Upper lobe of left lung (tissue), 4 donors: Measurements from ENCODE around the gene RORB.

Experiments
- POLR2A ChIP-seq, 4 donors: fragments of 450-650 bp; IDR thresholded peaks; one replicate each; pipeline ENCODE4 v1.5.1; 2016 to 2017; ENCODE audit warnings: antibody characterized with exemption in 4 of 4, mild to moderate bottlenecking in 2 of 4
- POLR2AphosphoS5 ChIP-seq, 2 donors: sonication (generic); formaldehyde crosslinking; IDR thresholded peaks; one replicate each; pipeline ENCODE4 v1.5.1; 2017; ENCODE audit warnings: antibody characterized with exemption in 2 of 2
- TF ChIP-seq, protein P1 (sequence below), 6 experiments: fragments of 450-650 bp in 4 of 6; fragments of 200-600 bp in 2 of 6; sonication (generic) in 2 of 6; IDR thresholded peaks; one replicate each; pipeline ENCODE4 v1.5.1; 2016 to 2019; ENCODE audit warnings: antibody characterized with exemption in 6 of 6

DNA sequence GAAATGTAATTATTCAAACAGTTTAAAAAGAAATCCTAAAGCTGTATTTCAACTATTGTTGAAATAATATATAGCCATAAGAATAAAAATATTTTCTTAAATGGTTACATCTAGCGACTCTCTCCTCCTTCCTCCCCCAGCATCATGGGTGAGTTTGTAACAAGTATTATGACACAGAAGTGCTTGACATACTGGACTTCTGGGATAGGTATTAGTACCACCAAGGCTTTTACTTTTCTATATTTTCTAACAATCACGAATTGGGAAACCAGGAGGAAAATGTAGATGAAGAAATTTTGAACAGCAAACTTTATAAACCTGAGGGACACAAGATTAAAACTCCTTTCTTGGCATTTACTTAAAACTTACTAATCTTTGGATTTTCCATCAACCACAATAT lies 4.4 kb downstream of the RORB start:
- TF ChIP-seq, protein P1, sequence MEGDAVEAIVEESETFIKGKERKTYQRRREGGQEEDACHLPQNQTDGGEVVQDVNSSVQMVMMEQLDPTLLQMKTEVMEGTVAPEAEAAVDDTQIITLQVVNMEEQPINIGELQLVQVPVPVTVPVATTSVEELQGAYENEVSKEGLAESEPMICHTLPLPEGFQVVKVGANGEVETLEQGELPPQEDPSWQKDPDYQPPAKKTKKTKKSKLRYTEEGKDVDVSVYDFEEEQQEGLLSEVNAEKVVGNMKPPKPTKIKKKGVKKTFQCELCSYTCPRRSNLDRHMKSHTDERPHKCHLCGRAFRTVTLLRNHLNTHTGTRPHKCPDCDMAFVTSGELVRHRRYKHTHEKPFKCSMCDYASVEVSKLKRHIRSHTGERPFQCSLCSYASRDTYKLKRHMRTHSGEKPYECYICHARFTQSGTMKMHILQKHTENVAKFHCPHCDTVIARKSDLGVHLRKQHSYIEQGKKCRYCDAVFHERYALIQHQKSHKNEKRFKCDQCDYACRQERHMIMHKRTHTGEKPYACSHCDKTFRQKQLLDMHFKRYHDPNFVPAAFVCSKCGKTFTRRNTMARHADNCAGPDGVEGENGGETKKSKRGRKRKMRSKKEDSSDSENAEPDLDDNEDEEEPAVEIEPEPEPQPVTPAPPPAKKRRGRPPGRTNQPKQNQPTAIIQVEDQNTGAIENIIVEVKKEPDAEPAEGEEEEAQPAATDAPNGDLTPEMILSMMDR (IDR thresholded peaks at IDR 0.05): no peak
- TF ChIP-seq POLR2A (IDR thresholded peaks at IDR 0.05): no peak
- no peak for TF ChIP-seq POLR2AphosphoS5 (IDR thresholded peaks at IDR 0.05)
